ENCODE data around the gene CNNM2.
A peak's percentile ranks its signal among the peaks of the same experiment; 100 is the strongest.

Gene CNNM2

DNA sequence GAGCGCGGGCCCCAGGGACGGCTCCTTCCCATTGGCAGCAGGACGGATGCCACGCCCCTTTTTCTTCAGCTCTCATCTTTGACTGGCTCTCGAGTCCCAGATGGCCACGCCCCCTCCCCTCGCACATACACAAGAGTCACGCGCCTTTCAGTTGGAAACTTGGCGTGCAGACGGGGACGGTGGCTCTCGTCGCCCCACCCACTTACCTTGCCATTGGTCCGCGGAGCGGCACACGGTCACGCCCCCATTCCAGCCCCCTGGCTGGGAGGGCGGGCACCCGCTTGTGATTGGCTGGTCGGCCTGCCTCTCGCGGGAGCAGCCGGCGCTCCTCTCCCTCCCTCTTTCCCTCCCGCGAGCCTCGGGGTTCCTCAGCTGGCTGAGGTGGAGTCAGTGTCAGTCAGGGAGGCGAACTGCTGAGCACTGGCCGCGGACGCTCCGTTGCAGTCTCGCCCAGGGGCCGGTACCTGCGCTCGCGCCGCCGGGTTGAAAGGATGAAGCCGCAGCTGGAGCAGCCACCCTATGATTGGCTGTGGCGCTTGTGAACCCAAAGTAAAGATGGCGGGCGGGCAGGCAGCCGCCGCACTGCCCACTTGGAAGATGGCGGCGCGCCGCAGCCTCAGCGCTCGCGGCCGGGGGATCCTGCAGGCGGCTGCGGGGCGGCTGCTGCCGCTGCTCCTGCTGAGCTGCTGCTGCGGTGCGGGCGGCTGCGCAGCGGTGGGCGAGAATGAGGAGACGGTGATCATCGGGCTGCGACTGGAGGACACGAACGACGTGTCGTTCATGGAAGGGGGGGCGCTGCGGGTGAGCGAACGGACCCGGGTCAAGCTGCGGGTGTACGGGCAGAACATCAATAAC lies at the start of gene CNNM2:
Gene CNNM2 (plus strand): TSS at position 333 of the 855 bp plus-strand sequence. CDS start 187 bp downstream, at position 520.
- peak; percentile 96 for DNase-seq

DNA sequence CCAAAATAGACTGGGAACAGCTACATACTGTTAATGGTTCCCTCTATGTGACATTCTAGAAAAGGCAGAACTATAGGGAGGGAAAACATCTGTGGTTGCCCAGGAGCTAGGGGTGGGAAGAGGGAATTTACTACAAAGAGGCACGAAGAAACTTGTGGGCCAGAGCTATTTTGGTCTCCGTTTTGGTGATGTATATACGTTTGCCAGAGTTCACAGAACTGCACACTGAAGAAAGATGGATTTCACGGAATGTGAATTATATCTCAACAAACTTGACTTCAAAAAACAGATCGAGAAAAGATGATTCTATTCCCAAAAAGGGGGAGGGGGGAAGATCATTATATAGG lies 49.2 kb upstream of the CNNM2 start:
- peak; percentile 33 for DNase-seq

DNA sequence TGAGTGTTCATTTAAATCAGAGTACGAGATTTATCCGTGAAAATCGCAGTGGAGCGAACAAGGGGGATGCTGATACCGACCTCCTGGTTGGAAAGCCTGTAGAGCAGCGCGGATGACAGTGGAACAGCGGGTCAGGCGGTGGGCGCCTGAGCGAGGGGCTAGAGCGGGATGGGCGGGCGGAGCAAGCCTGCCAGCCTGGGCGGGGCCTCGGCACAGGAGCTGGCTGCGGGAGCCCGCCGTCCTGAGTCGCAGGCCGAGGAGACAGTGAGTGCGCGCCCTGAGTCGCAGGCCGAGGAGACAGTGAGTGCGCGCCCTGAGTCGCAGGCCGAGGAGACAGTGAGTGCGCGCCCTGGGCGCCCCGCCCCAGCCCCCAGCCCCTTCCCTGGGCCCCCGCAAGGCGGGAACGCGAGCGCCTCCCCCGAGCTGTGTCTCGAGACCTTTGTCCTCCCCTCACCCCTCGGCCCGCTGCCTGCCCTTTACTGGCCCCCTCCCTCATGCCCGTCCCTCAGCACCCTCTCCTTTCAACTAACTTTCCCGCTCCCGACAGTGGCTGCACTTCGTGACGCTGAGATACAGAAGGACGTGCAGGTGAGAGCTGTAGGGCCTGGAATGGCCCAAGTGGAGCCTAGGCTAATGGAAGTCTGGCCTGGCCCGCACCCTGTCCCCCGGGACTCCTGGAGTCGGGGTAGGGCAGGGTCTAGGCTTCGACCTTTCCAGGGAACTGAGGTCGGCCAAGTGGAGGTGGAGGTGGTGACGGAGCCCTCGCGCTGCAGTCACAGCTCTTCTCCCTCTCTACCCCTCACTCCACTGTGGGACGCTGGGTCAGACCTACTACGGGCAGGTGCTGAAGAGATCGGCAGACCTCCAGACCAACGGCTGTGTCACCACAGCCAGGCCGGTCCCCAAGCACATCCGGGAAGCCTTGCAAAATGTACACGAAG lies 48.6 kb upstream of the CNNM2 start, which contains the start of gene AS3MT:
Gene AS3MT (plus strand): TSS at position 213 of the 941 bp plus-strand sequence. CDS start 123 bp downstream, at position 336.
- DNase-seq: peak; percentile 54

DNA sequence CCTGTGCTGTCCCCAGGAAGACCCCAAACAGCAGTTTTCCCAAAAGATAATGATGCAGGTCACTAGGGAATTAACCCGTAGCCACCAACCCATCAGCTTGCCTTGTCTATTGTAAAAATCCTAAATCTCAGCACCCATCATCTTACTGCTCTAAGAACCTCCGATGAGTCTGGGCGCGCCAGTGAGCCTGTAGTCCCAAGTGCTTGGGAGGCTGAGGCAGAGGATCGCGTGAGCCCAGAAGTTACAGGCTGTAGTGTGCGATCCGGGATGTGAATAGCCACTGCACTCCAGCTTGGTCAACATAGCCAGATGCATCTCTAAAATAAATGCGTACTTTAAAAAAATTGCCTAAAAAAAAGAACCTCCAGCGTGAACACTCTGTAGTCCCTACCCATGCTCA lies 47.9 kb upstream of the CNNM2 start:
- no peak for DNase-seq

DNA sequence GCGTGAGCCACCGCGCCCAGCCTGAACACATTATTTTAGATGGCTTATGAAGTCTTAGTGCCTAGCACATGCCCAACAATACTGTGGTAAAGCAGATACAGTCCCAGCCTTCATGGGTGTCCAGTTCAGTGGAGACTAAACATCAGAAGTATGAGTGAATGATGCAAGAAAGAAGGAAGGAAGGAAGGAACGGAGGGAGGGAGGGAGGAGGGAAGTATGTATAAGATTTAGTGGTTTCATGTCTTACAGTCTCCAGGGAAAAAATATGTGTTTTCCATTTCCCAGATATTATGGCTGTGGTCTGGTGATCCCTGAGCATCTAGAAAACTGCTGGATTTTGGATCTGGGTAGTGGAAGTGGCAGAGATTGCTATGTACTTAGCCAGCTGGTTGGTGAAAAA lies 45.9 kb upstream of the CNNM2 start:
- DNase-seq: no peak

DNA sequence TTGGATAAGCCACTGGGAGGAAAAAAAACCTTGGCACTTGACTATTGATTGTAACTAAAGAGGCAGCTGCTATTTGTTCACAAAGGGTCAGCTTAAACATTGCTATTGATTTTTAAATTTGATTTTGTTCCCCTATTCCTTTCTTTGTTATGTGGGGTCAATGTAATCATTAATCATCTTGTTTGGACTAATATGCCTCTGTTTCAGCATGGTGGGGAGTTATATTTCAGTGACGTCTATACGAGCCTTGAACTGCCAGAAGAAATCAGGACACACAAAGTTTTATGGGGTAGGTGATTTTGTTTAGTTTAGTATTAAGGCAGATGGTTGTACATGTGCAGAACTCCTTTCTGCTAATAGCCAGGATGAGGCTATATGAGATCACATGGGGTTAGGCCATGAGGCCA lies 41.3 kb upstream of the CNNM2 start:
- DNase-seq: no peak

DNA sequence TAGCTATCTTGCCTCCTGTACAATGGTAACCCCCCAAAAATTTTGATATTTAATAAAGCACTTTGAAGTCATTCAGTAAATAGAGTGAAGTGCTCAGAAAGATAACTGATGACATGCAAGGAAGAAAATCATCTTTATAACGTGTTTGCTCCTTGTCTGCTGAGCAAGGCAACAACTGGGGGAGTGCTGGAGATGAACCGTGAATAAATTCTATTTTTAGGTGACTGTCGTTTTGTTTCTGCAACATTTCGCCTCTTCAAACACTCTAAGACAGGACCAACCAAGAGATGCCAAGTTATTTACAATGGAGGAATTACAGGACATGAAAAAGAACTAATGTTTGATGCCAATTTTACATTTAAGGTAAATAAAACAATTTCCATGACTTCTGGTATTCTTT lies 39.5 kb upstream of the CNNM2 start:
- no peak for DNase-seq

DNA sequence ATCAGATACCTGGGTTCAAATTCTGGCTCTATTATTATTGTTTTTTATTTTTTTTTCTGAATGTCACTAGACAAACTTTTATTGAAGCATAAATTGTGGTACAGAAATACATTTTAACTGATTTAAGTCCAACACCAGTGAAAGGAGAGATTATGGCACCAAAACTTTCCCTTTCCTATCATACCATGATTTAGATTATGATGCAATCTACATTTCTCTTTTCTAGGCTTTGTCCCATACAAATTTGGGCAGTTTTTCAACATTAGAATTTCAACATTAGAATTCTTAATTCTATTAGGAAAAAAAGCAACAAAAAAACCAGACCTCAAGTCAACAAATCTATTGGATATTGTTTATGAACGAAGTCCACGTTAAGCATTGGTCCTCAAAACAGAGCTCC lies 37.8 kb upstream of the CNNM2 start:
- DNase-seq: no peak

DNA sequence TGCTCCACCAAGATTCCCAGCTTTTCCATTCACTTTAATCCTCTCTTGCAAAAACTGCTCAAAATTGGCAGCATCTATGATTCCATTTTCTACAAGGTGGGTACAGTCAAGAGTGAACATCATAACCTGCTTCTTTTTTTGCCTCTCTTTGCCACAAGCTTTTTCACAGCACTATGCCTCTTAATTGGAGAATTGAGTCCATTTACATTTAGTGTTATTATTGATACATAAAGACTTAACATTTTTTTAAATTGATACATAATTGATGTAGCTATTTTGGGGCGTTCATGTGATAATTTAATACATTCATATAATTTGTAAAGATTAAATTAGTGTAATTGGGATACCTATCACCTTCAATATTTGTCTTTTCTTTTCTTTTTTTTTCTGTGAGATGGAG lies 30.0 kb upstream of the CNNM2 start:
- DNase-seq: no peak

DNA sequence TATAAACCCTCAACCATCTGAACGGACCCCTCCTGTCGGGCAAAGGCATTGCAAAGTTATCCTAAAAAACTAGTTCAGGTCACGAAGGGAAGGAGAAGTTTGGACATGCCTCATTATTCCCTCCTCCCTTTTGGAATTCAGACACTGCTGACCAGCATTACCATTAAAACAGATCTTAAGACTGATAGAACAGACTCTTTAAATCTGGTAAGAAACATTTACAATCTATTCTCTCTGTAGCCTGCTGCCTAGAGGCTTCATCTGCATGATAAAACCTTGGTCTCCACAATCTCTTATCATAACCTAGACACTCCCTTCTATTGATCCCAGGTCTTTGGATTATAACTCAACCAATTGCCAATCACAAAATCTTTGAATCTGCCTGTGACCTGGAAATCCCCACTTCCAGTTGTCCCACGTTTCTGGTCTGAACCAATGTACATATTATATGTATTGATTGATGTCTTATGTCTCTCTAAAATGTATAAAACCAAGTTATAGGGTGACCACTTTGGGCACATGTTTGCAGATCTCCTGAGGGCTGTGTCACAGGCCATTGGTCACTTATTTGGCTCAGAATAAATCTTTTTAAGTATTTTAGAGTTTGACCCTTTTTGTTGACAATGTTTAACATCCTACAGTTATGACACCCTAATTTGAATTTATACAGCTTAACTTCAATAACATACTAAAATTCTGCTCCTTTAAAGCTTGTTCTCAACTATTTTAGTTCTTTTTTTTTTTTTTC lies 23.5 kb upstream of the CNNM2 start:
- DNase-seq: no peak

DNA sequence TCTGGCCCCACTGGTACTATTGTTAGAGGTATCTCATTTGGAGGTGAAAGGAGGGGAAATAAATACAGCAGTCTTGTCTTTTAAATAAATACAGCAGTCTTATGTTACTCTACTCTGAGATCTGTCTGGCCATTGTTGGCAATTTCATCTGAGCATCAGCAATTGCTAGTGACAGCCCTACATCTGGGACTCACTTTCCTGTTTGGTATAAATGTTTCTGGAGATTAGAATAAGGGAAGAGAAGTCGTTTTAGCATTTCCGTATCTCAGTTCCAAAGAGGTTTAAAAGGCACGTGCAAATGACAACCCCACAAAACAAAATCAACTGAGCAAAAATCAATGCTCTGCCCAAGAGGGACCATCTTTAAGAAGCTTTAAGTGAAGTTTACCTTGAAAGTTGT lies 18.1 kb upstream of the CNNM2 start:
- DNase-seq: no peak

DNA sequence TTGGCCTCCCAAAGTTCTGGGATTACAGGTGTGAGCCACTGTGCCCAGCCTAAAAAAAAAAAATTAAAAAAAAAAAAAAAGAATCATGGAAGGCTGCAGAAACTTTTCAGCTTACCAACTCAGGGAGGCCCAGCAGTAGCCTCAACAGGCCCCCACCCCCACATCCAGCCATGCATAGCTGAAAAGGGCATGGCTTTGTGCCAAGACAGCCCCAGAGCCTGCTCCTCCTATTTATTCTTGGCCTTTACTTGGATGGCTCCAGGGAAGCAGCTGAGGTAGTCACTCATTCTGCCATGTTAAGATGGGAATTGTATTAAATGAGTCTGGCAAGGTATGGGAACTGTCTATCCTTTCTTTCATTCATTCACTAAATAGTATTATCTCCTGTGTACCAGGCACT lies 13.7 kb upstream of the CNNM2 start:
- DNase-seq: no peak

DNA sequence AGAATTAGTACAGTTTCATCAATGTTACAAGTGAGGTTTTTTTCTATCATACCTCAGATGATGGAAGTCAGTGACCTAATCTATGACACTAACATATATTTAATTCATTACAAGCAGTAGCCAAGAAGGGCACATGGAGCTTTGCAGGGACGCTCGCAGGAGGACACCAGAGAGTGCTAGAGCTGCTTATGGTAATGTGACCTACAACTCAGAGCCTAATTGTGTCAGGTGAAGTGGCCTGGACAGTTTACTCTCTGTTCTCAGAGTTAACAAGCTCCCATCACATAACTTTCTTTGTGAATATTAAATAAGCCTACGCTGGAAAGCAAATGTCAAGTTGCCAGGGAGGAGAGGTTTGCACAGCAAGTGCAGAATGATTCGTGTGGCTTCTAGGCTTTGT lies 11.6 kb upstream of the CNNM2 start:
- no peak for DNase-seq

DNA sequence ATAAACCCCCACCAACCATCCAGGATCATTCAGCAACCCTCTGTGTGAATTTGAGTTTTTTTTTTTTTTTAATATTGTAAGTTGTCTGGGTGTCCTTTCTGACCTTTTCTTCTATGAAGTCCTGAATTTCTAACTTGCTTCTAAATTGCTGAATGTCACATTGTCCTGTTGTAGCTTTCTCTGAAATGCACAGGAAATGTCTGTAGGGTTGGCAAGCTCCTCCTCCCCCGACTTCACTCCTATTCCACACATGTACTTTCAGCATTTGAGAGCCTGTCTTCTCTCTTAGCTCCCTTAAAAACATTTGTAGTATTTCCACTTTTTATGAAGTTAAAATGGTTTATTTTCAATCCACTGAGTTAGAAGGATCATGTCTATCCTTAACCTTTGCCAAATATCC lies 3.3 kb upstream of the CNNM2 start:
- no peak for DNase-seq

DNA sequence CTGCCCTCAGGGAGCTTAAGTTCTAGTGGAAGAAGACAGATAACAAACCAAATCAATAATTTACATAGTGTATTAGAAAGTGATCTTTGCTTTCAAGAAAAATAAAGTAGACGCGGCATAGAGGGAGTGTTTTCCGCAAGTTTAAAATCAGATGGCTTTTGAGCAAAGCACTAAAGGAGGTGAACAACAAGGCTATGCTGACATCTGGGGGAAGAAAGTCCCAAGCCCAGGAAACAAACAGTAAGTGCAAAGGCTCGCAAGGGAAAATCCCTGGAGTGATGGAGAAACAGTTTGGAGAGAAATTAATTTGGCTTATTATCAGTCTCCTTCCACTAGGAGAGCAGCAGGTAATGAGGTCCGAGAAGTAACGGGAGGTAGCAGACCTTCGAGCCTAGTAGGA lies 1.9 kb upstream of the CNNM2 start:
- no peak for DNase-seq

DNA sequence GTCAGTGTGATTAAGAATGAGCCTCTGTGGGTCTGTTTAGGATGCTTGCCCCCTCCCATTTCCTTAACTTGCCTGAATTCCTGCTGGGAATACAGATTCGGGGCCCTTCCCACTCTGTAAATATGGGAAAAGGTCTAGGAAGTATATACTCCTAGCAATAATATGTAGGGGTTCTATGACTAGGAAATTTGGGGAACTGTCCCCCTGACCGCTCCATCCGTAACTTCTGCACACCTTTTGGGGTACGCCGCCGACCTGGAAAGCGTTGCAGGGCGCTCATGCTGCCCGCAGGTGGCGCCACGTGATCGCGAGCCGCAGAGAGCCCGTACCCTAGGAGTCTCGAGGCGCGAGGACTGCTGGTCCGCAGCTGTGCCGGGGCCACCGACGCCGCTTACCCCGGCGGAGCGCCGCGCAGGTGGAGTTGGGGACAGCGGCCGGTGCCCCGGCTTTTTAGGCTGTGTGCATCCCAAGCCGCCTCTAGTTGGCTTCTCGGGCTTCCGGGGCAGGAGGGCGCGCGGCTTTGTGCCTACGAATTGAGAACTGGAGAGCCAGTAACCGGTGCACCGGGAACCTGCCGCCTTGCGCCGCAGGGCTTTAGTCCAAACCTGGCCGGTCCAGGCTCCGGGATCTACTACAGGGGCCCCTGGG lies 656 bp upstream of the CNNM2 start:
- DNase-seq: peak; percentile 66

DNA sequence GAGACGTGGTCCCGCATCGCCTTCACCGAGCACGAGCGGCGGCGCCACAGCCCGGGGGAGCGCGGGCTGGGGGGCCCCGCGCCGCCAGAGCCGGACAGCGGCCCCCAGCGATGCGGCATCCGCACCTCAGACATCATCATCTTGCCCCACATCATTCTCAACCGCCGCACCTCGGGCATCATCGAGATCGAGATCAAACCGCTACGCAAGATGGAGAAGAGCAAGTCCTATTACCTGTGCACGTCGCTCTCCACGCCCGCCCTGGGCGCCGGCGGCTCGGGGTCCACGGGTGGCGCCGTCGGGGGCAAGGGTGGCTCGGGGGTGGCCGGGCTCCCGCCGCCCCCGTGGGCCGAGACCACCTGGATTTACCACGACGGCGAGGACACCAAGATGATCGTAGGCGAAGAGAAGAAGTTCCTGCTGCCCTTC lies 737 bp downstream of the CNNM2 start:
- peak; percentile 29 for DNase-seq

DNA sequence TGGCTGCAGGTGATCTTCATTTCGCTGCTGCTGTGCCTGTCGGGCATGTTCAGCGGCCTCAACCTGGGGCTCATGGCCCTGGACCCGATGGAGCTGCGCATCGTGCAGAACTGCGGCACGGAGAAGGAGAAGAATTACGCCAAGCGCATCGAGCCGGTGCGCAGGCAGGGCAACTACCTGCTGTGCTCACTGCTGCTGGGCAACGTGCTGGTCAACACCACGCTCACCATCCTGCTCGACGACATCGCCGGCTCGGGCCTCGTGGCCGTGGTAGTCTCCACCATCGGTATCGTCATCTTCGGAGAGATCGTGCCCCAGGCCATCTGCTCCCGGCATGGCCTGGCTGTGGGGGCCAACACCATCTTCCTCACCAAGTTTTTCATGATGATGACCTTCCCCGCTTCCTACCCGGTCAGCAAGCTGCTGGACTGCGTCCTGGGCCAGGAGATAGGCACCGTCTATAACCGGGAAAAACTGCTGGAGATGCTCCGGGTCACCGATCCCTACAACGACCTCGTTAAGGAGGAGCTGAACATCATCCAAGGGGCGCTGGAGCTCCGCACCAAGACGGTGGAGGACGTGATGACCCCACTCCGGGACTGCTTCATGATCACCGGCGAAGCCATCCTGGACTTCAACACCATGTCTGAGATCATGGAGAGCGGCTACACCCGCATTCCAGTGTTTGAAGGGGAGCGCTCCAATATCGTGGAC lies 1.3 kb downstream of the CNNM2 start:
- DNase-seq: no peak

DNA sequence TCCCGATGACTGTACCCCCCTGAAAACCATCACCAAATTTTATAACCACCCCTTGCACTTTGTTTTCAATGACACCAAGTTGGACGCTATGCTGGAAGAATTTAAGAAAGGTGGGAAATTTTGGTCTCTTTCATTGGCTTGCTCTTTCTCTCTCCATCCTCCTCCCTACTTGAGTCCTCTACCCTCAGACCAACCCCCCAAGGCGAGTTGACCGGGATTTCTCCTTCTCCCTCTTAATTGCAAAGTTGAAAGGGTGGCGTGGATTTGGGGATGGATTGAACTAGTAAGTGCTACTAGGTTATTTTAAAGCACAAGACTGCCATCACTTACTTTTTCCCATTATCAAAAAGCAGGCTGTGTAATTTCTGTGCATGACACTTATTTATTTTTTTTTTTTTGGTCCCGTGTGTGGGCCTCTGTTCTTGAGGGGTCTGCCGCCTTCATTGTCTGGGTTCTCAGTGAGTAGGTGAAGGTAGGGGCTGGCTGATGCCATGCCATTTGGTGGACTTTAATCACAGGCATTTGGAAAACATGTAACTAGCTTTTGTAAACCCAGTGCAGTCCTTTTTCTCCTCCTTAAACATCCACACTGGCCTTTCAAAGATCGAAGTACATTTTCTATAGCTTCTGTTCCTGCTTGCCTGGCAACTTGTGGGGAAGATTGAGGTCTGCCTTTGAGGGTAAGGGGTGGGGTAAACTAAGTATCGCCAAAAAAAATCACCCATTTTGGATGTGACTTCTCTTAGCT lies 2.1 kb downstream of the CNNM2 start:
- DNase-seq: no peak

DNA sequence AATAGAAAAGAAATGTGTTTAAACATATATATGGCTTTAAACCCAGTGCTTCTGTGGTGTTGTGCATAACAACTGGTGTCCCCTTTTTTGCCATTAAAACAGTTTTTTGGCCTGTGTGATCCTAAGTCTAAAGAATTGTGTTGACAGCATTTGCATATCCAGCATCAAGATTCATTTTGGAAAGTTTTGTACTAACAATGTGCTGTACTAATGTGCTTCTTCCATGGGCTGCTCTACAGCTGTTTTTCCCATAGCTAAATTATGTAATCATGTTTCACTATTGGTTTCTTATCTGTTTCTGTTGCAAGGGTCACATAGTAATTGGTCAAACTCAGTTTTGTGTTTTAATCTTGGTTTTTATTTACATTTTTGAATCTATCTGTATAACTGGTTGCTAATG lies 5.5 kb downstream of the CNNM2 start:
- DNase-seq: no peak

DNA sequence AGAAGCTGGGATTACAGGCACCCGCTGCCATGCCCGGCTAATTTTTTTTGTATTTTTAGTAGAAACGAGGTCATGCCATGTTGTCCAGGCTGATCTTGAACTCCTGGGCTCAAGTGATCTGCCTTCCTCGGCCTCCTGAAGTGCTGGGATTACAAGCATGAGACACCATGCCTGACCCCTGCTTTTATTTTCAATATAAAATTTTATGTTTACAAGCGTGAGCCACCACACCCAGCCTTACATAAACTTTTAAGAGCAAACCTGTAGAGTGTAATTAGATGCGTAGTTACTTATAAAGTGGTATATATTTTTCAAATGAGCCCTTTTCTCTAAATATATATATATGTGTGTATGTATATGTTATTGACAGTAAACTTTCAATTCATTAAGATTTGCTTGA lies 8.7 kb downstream of the CNNM2 start:
- no peak for DNase-seq

All from NCI-H2171 treated with DMSO at 0.1 percent for 48 hours (cell line).